GM21360 (cell line): ENCODE measurements around the gene USP22.
"Not testable (repeated sequence)": the region's sequence is repeated elsewhere in the genome, so short reads cannot be mapped to it uniquely, and the experiment has no call there.

ENCODE experiments used
- ATAC-seq: cut with Tn5 transposase; IDR thresholded peaks from one replicate; pipeline ENCODE4 v1.9.1; 2021; ENCODE audit warnings: mild to moderate bottlenecking, moderate library complexity; ENCODE audit not compliant: unreplicated experiment

The USP22 gene

DNA sequence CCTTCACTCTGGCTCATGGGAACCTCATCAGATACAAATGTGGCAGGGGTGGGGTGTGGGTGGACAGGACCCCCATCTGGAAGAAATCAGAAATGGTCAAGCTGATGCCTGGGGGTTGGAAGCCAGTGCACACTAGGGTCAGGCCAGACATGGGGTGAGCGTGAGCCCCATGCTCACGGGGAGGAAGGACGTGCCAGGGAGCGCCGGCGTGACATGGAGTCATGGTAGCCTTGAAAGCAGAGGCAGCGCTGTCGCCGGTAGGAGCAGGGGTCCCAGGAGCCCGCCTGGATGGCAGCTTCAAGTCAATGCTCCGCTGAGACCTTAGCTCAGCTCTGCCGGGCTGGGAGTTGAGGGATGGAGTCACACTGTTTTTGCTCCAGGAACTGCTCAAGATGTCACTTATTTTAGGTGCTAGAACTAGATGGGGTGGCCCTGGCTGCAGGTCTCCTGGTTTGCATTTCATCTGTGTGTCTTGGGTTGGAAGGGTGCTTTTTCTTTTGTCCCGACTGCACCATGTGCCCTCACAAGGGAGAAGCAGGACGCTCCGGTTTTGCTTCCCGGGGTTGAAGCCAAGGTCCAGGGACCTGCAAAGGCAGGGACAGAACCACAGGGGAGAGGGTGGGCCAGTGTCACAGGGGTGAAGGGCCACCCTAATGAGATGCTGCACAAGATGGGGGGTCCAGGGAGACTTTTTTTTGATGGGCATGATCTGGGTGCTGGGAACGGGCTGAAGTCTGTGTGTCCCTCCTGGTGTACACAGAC, 51.4 kb downstream of the USP22 start:
- ATAC-seq: no peak

DNA sequence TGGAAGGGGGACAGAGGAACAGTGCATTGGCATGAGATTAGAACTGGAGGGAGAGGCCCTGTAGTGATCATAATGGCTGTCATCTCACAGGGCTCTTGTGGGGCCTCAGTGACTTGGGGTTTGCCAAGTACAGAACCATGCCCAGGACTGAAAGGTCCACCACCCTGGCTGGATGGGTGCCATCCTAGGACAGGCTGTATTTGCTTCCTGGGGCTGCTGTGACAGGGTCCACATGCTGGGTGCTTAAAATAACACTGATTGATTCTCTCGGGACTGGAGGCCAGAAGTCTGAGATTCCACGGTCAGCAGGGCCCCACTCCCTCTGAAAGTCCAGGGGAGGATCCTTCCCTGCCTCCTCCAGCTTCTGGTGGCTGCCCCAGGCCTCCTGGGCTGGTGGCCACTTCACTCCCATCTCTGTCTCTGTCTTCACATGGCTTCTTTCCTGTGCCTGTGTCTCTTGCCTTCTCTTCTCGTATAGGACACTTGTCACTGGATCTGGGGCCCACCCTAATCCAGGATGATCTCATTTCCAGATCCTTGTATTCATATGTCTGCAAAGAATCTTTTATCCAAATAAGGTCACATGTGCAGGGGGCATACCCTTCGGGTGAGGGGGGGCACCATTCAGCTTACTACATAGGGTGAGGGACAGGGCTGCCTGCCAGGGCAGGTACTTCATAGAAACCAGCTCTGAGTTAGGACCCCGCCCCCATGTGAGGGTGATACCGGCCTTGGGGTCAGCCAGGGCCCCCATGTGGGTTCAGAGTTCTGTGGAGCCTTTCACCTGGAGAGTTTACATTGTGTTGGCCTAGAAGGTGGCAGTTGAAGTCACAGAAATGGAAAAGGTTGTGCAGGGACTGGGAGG, 52.6 kb downstream of the USP22 start:
- no peak for ATAC-seq

DNA sequence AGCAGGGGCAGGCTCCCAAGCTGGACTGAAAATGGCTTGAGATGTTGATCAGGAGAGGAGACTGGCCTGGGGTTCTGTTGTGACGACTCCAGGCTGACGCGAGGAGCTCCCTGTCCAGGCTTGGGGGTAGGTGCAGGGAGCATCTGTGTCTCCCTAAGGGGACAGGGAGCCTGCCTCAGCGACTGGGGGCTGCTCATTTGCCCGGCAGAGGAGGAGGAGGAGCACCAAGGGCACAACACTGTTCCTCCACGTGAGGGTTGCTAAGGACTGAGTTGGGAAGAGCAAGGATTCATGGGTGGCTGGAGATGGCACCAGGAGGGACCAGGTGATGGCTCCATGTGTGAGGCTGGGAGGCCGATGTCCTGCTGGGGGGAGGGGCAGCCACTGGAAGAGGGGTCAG, 53.3 kb downstream of the USP22 start:
- no peak for ATAC-seq

DNA sequence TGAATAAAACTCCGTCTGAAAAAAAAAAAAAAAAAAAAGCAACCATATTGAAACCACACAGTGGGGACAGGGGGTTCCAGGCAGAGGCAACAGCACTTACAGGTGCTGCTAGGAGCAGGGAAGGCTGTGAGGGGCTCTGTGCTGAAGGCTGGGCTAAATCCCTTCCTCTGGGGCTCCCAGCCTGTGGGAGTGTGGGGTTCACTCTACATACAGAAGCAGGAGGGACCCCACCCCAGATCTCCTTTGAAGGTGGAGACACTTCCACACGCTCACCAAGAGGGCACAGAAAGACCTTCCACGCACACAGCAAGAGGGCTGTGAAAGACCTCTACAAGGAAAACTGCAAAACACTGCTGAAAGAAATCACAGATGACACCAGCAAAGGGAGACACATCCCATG, 53.9 kb downstream of the USP22 start:
- ATAC-seq: no peak

DNA sequence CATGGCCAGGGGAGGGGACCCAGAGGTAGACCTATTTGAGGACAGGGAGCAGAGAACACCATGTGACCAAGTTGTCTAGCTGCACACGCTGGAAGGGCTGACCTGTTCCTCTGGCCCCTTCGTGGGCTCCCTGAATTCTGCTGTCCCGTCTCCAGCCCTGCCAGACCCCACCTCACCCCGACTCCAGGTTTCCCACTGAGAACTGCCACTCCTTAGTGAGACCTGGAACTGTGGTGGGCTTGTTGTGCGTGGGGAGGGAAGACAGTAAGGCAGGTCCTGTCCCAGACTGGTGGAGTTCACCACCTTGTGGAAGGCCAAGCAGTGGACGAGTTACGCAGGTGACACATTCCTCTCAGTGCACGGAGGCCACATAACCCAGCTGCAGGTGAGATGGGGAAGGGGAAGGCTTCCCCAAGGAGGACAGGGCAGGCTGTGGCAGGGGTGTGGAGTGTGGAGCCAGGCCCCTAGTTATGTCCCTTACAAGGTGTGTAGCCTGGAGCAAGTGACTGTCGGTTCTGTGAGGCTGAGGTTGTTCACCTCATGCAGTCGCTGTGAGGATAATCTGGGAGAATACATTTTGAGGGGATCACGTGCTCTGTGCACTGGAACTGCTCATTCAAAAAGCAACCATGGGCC, 54.7 kb downstream of the USP22 start:
- no peak for ATAC-seq

DNA sequence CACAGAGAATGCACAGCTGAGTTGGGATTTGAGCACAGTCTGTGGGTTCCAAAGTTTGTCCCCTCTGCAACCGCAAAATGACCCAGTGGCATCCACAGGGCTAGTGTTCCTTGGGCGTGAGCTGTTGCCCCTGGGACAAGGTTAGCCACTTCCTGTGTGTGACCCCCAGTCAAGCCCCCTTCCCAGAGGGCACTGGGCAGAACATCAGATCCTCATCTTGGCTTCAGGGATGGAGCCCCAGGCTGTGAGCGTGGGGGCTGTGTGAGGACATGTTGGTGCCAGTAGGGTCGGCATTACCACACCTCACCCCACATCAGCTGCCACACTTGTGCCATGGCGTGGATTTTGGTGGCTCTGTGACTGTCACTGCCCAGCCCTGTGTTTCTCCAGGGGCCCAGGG, 55.3 kb downstream of the USP22 start:
- ATAC-seq: no peak

DNA sequence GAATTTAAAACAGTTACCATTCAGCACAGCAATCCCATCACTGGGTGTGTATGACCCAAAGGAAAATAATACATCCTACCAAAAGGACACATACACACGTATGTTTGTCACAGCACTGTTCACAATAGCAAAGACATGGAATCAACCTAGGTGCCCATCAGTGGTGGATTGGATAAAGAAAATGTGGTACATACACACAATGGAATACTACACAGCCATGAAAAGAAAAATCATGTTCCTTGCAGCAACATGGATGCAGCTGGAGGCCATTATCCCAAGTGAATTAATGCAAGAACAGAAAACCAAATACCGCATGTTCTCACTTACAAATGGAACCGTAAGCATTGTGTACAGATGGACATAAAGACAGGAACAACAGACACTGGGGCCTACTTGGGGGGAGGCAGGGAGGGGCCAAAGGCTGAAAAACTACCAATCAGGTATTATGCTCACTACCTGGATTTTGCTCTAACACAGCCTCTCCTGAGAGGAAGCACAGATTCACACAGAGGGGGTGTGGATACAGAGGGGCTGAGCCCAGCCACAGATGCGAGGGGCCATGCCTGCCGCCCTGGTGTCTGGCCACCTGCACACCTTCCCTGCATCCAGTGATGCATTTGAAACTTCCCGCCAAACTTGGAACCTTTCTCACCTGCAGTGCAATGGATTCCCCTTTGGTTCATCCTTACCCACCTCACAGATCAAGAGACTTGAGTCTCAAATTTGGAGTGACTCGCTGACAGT, 55.9 kb downstream of the USP22 start:
- no peak for ATAC-seq

DNA sequence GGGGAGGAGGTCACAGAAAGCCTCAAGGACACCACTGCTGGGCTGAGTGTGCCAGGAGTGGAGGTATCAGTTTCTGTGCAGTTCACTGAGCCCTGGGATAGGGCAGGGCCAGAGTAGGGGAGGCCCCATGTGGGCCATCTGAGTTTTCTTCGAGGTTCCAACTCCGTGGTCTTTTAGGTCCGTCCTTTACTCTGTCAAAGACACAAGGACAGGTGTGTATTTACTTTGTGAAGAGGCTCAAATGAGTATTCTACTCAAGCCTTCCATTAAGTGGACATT, 59.5 kb downstream of the USP22 start:
- ATAC-seq: no peak

DNA sequence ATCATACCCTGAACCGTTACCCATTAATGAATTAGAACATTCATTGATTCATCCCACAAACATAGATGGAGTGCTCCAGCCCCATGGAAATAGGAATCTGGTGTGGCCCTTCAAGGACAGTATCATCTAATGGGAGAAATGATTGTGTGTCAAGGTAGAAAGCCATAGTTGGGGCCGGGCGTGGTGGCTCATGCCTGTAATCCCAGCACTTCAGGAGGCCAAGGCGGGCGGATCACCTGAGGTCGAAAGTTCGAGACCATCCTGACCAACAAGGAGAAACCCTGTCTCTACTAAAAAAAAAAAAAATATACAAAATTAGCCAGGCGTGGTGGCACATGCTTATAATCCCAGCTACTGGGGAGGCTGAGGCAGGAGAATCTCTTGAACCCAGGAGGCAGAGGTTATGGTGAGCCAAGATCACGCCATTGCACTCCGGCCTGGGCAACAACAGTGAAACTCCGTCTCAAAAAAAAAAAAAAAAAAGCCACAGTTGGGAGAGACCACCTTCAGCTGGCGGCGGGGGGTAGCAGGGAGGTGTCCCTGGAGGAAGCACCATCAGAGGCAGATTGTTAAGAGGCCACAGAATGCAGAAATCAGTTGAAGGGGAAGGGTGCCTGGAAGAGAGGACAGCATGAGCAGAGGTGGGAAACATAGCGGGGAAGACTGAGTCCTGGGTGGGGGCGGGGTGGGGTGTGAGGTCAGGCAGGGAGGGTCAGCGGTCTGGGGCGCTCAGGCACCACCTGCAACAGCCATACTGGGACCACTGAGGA, 60.0 kb downstream of the USP22 start:
- no peak for ATAC-seq

DNA sequence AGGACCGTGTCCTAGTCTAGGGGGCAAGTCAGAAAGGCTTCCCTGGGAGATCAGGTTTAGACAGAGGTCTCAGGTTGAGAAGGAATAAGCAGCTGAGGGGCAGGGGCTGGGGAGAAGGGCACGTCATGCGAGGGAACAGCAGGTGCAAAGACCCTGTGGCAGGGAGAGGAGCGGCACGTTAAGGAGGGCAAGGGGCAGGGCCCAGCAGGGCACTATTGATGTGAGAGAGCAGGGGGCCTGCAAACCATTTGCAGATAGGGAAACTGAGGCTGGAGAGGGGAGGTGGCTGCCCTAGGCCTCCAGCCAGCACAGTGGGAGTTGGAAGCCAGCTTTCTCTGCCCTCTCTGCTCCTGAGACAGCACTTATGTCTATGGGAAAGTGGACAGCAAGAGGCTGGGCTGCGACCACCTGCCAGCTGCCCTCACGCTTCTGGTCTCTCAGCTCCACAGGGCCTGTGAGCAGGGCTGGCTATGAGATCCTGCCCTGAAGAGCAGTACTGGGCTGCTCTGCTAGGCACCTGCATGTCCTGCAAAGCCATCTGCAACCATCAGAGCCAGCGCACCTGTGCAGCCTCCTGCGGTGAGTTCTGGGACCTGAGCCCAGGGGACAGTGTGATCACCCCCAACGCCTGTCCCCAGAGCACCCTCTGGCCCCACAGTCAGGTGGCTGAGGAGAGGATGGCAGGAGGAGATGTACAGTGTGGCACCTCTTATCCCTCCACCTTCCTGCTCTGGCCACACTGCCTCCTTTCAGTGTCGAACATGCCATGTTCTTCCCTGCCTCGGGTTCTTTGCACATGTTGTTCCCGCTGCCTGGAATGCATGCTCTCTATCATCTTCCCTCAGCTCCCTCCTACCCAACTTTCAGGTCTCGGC, 61.5 kb downstream of the USP22 start:
- ATAC-seq: no peak

DNA sequence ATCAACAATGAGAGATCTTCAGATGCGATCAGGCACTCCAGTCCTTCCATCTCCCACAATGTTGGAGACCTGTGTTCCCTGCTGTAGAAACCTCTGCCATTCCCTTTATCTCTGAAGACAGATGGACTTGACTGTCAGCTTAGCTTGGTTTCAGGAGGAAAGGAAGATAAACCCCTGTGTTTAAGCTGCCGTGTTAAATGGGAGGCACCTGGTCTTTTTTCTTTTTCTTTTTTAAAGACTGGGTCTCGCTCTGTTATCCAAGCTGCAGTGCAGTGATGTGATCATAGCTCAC, 63.1 kb downstream of the USP22 start:
- no peak for ATAC-seq

DNA sequence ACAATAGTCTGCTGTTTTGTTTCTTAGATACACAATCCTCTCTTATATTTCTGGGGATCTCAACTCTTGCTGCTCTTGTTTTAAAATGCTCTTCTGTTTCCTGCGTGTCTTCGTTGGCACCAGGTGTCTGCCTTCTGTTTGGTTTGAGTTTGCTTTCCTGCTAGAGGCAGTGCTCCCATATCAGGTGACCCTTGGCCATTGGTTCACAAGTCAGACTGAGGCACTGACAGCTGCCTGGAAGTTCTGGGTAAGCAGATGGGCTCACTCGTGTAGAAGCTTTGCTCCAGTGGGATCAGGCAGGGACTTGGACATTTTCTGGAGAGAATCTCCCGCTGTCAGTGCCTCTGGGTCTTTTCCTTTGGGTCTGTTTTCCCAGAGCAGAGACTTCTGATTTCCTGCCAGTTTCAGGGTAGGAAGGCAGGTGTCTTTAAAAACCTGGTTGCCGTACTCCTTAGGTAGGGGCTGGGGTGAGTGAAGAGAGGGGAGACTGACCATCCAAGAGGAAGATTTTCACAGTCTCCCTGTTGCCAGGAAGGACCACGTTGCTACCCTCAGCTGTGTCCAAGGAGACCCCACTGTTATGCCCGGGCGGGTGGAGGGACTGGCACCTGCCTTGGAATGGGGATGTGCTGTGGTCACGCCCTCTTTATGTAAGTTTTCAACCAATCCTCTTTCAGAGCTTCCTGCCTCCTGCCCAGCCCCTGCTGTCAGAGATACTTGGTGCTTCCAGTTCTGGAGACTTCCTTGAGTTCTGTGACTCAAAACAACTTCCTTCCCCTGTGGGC, 63.6 kb downstream of the USP22 start:
- not testable (repeated sequence) for ATAC-seq

DNA sequence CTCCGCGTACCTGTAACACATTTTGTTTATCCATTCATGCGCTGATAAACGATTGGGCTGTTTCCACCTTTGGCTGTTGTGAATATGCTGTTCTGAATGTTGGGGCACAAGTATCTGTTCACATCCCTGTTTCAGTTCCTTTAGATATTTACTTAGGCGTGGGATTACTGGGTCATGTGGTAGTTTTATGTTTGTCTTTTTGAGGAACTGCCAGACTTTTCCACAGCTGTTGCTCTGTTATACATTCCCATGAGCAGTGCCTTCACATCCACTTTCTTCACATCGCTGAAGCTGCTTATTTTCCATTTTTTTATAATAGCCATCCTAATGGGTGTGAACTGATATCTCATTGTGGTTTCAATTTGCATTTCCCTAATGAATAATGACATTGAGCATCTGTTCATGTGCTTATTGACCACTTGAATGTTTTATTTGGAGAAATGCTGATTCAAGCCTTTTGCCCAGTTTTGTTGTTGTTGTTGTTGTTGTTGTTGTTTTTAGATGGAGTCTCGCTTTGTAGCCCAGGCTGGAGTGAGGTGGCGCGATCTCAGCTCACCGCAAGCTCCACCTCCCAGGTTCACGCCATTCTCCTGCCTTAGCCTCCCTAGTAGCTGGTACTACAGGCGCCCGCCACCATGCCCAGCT, 65.1 kb downstream of the USP22 start:
- not testable (repeated sequence) for ATAC-seq

DNA sequence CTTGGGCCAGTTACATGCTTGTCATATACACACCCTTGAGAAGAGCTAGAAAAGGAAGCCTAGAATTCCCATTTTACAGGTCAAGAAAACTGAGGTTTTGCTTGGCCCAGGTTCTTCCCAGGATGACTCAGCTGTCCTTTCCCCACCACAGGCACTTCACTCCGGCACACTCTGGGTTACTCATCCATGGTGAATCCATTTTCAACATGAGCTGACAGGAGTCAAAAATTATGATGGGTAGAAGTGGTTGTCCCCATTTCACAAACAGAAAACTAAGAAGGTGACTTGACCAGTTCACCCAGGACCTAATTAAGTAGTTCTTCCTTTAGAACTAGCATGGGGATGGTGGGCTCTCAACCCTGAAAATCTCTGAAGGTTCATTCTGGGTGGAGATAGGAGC, 67.2 kb downstream of the USP22 start:
- no peak for ATAC-seq

DNA sequence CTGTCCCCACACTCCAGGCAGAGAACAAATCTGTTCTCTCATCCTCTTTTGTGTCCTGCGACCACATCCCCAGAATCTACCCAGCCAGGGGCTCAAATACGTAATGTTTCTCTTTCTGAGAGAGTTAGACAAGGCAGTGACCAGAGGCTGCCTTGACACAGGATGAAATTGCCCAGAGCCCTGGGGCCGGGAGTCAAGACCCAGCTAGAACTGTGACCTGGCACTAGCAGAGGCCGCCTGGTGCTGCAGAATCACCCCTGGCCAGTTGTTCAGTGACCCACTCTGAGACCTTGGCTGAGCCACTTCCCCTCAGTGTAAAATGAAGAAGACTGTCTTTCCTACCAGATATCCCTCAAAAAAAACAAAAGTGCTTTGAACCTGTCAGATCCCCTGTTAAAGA, 72.5 kb downstream of the USP22 start:
- ATAC-seq: no peak

DNA sequence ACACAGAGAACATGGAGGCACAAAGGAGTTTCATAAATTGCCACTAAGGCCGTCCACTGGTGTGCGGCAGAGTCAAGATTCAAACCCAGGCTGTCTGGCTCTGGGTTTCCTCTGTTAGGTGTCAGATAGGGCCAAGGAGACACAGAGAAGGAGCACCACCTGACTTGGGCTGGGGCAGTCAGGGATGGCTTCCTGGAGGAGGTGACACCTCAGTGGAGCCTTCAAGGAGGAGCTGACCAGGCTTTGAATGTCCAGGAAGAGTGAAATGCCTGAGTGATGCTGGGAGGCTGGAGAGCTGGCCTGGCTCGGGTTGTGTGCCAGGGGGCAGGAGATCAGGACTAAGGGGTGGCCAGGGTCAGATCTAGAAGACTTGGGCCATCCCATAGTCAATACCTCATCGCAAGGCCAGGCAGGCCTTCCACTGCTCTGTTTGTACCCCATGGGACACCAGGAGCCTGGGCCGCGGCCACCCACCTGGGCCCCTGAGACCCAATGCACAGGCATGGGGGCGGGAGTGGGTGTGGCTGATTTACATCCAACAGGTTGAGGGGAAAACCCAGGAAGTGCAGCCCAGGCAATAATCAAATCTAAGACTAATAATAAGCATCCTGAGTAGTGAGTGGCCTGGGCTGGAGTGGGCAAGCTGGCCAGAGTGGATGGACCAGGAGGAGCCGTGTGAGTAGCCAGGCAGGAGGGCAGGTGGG, 73.7 kb downstream of the USP22 start:
- ATAC-seq: no peak

DNA sequence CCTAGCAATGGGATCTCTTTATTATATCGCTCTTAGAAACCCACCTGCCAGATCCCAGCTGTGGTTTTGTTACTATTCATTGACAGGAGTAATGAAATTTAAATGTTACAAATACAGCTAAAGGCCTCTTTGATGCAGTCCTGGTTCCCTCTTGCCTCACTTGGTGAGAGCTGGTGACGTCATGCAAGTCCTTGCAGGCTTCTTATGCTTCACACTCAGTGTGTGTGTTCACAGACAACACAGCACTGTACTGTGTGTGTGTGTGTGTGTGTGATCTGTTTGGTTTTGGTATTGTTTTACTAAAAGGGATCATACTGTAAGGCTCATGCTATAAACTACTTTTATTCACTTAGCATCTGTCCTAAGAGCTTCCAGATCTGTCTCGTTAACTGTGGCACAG, 75.0 kb downstream of the USP22 start:
- no peak for ATAC-seq

DNA sequence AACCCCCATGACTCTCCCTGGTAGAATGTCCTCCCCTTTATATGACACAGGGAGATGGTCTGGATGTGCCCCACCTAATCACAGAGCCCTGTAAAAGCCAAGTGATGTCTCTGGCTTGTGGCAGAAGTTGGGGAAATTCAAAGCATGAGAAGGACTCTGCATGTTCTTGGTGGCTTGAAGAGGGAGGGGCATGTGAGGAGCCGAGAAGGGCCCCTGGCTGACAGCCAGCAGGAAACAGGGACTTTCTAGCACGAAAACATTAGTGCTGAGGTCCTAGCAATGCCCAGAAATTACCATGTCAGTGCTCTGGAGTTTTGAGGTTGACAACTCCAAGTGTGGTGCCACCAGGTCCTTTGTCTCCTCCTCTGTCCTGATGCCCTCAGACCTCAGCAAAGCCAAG, 75.9 kb downstream of the USP22 start:
- ATAC-seq: no peak
